ENCODE measurements around the gene PLAC8L1.

The PLAC8L1 gene

DNA sequence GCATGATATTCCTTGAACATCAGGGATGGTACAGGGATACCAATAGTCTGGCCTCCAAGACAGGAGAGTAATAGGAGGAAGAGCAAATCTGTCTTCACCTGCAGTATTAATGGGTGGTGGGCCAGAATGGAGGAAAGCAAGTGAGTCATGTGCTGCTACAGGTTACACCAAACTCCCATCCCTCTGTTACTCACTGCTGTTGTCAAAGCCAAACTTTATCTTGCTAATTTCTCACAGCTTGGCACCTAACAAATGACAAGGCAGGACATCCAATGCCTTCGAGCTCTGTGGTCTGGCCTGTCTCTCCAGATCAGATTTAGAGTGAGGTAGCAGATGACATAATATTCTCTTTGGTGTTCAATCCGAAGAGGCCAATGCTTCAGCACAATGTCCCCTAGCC is 26.8 kb downstream of the PLAC8L1 start:
- no peak for DNase-seq

DNA sequence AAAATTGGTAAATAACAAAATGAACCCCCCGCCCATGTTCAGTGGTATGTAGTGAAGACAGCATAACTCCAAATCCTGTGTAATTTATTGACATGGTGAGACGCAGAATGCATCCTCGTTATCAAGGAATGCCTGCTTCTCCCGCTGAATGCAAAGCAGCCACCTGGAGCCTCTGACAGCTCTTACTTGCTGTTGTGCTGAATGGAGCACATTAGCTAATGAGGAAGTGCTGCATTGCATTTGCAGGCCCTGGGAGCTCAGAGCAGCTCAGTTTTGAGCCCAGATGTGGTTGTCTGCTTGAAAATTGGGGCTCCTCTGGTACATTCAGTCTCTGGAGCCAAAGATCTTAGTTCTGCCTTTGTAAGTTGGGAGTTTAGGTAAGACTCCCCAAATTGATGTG is 28.9 kb downstream of the PLAC8L1 start:
- no peak for DNase-seq

DNA sequence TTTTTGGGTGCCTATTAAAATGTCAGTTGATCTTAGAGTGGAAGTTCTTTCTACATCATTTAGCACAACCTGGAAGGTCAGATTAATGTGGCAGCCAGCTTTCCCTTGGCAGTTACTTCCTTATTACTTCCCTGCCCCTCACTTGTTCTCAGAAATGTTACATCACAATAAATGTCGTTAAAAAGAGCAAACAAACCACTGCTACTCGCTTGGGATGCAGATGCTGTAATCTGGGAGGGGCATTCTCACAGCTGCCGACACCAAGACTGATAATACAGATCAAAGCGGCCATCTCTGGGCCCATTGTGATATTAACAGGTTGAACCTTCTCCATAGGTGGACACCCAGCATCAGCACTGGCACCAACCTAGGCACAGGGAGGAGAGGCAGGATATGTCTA is 29.3 kb downstream of the PLAC8L1 start:
- DNase-seq = no peak

DNA sequence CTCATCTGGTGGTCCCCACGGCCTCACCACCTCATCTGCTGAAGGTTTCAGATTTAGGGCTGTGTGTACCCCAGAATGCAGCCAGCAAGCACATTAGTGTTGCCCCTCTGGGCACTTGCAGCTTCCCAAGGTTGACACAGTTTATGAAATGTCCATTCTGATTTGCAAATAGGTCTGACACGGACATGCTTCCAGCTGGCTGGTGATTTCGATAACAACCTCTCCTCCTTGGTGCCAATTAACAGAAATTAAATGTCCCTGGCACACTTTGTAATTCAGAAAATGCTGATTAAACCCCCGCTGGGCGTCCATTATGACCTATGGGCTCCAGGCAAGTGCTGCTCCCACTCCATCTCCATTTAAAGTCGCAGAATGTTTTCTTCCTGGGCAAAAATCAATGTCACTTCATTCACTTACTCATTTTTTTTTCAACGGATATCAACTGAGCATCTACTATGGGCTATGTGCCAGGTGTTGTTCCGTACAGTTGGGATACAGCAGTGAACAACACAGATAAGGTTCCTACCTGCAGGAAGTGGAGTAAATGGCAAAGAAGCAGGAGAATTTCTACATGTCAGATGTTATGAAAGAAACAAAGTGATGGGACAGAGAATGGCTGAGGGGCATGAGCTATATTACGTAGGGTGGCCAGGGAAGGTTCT is 32.0 kb downstream of the PLAC8L1 start:
- no peak for DNase-seq

DNA sequence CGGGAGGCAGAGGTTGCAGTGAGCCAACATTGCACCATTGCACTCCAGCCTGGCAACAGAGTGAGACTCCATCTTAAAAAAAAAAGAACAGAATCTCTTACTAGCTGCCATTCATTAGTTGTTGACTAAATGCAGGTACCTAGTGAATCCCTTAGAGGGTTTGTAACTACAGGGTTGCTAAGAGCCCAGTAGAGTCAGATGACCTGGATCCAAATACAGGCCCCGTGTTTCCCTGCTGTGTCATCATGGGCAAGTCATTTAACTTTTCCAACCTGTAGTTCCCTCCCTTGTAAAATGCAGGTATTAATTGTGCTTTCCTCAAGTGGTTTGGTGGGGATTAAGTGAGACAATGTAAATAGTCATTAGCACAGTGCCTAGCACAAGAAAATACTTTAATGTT is 32.8 kb downstream of the PLAC8L1 start:
- no peak for DNase-seq

DNA sequence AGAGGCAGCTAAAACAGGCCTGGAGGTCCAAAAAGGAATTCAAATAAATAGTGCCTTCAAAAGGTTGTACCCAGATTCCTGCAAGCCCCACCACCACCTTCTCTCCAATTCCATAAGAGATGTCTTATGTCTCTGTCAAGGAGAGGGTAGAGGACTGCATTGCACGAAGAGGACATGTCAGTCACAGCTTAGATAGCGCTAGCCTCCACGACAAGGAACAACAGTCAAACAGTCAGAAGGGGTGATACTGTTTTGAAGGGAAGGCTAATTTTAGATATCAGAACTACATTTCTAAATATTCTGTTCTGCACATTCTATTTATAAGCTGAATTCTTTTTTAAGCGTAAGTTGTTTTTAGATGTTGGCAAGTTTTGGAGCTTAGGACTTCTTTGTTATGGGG is 34.2 kb downstream of the PLAC8L1 start:
- no peak for DNase-seq

DNA sequence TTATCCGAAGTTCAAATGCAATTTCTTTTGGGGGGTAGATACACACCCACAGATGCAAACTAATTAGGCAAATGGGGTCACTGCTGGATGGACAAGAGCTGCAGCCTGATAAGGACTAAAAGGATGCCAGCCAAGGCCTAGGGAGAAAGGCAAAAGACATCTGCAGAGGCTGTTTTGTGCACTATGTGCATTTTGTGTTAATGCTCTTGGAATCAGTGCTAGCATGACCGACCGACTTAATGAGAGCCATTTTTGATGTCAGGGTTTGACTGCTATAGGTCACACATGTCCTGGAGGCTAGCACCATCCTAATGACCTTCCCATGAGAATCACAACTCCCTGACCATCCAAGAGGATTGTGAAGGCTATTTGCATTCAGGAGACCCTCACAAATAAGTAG is 34.6 kb downstream of the PLAC8L1 start:
- DNase-seq = no peak

DNA sequence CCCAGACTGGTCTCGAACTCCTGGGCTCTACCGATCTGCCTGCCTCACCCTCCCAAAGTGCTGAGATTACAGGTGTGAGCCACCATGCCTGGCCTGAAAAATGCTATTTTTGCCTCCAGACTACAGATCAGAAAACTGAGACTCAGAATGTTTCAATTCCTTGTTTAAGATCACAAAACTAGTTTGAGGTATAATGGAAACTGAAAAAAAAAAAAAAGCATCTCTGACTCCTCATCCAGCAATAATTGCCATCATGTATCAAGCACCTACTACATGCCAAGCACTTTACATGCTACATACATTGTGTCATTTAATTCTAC is 35.6 kb downstream of the PLAC8L1 start:
- no peak for DNase-seq

DNA sequence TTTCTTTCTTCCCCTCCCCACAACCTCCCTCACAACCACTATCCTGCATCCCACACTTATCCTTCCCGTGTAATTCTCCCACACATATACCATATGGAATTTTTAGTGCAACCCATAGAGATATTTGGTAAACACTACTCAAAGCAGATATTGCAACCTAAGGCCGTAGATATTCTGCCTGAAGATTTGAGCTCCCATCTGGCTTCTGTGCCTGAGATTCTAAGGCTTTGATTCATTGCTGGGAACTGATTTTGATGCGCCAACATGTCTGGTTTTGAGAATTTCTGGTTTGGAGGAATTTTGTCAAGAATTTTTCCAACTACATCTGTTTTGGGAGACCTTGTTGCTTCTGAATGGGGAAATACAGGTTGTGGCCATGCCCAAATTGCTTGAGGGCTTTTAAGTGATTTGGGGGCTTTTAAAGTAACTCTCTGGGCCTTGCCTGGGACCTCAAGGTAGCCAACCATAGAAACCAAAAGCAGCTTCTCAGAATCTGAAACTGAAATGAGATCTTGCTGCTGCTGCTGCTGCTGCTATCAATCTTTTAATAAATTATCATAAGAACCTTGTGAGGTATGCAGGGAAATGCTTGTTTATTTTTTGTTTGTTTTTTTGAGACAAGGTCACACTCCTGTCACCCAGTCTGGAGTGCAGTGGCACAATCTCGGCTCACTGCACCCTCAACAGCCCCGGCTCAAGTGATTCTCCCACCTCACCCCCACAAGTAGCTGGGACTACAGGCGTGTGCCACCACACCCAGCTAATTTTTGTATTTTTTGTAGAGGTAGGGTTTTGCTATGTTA is 36.2 kb downstream of the PLAC8L1 start:
- no peak for DNase-seq

DNA sequence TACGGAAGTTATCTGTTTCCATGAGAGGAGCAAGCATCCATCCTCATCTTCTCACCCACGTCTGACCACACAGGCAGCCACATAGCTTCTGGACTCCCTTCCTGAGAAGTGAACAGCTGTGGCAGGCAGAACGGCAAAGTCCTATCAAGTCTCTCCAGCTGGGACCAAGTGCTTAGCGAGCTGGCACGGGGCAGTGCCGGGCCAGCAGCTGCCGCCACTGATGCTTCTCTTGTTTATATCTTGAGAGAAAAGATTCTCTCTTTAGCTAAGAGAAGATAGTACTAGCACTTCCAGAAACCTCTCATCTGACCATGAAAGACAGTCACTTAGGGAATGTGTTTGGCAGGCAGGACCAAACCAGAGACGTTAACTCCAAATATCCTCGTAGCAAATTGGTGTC is 37.2 kb downstream of the PLAC8L1 start:
- no peak for DNase-seq

DNA sequence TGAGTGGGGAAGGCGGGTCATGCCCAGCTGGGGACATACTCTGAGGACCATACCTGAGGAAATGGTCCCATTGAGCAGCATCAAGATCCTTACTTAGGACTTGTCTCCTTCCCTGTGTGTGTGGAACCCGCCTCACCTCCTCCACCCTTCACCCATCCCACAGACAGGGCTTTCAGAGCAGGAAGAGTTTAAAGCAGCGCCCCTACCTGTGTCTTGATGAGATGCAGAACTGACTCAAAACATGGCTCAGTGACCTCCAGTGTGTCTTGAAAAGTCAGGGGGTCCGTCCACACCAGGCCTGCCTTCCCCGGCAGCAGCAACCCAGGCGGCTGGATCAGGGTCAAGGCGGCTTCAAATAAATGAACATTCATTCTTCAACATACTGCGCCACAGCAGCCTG is 38.4 kb downstream of the PLAC8L1 start:
- no peak for DNase-seq

DNA sequence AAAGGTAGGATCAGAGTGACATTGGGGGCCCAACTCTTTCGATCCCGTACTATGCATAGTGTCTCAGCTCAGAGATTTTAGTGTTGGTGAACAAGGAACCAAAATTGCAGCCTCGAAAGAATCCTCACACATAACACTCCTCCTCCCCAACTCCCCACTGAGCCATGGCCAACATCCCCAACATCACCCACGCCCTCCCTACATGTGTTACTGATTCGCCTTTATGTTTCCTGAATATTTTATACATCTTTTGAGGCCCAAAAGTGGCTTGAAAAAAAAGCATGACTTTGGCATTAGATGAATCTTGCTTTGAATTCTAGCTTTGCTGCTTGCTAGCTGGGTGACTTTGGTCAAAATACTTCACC is 45.2 kb downstream of the PLAC8L1 start:
- DNase-seq = no peak

DNA sequence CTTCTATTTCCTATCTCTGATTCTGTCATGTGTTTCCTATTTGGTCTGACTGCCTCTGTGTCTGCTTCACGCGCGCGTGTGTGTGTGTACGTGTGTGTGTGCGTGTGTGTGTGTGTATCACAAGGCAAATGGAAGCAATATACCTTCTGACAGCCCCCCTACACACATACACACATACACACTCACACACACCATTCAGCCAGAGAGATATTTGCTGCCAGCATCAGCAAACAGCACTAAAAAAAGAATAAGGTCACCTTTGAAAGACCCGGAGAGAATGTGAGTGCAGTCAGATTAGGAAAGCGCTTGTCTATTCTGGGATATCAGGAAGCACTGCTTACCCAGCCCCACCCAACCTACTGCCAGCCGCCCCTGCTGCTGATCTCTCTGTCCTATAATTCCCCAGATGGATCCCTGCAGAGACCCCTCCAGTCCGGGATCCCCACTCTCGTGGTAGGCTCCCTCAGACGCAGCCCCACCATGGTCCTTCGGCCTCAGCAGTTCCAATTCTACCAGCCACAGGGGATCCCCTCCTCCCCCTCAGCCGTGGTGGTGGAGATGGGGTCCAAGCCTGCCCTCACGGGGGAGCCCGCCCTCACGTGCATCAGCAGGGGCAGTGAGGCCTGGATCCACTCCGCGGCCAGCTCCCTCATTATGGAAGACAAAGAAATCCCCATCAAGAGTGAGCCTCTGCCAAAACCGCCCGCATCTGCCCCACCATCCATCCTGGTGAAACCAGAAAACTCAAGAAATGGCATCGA is 45.7 kb downstream of the PLAC8L1 start:
- no peak for DNase-seq

DNA sequence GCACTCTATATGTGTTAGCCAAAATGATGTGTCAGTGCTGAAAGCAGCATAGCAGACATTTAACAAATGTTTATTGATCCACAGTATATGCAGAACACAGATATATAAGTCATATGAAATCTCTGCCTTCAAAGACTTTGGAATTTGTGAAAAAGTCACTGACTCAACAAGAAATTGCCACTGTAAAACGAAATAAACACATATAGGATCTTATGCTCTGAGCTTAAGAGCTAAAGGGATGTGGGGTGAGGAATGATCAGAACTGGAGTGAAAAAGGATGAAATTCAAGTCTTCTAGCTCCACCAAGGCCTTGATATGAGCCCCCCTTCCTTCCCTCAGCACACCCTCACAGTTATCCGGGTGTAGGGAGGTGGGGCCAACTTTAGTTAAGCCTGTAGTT is 49.9 kb downstream of the PLAC8L1 start:
- no peak for DNase-seq

DNA sequence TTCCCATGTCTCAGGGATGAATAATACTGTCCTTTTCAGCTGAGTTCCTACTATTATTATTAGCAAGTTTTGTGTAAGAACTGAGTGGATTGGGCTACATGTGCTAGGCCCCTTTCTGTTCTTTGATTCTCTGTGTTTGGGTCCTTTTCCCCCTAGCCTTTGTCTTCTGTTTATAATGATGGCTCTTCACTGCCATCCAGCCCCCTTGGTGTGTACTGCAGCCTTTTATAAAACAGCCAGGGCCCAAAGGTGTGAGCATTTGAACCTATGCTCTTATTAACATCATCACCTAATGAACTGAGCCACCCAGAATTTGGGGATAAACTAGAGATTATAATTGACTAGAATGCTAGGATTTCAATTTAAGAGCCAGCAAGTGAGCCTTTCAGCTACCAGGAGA is 52.6 kb downstream of the PLAC8L1 start:
- DNase-seq = no peak

DNA sequence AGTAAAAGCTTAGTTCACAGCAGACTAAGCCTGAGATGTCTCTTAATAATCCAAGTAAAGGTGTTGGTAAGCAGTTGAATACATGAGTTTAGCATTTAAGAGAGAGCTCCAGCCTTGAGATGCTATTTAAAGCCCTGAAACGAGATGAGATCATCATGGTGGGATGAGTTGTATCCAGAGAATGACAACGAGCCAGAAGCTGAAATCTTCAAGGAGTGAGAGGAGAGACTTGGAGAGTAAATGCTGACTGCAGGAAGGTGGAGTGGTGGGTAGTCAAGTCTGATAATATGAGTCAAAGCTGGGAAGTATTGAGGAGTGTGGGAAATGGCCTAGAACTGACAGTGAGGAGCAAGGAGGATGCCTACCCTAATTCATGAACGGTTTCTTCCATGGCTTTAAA is 53.7 kb downstream of the PLAC8L1 start:
- DNase-seq = no peak

DNA sequence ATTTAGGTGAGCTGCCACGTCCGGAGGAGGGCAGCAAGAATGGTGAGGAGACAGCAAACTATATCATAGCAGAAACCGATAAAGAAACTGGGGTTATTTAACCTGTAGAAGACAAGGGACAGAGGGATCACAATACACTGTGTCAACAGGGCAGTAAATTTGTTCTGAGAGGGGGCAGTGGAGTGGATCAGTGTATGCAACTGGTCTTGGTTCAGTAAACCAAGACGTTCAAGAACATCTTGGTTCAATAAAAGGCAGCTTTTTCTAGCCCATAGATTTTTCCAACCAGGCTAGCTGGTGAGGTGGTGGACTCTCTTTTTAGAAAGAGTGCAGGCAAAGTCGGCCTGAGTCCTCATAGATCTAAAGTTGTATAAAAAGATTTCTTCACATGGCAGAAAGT is 55.3 kb downstream of the PLAC8L1 start:
- no peak for DNase-seq

DNA sequence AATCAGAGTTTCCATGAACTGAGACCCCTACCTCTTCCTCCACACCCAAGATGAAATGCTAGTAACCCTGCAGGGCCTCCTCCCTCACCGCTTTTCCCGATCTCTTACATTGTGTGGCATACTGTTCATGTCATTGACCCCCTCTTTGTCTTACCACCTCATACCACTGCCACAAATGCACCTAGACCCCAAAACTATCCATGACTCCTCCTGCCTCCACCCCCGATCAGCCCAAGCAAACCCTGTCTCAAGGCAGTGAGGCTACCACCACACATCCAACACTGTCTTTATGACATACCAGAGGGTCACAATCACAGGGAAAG is 55.7 kb downstream of the PLAC8L1 start:
- no peak for DNase-seq

DNA sequence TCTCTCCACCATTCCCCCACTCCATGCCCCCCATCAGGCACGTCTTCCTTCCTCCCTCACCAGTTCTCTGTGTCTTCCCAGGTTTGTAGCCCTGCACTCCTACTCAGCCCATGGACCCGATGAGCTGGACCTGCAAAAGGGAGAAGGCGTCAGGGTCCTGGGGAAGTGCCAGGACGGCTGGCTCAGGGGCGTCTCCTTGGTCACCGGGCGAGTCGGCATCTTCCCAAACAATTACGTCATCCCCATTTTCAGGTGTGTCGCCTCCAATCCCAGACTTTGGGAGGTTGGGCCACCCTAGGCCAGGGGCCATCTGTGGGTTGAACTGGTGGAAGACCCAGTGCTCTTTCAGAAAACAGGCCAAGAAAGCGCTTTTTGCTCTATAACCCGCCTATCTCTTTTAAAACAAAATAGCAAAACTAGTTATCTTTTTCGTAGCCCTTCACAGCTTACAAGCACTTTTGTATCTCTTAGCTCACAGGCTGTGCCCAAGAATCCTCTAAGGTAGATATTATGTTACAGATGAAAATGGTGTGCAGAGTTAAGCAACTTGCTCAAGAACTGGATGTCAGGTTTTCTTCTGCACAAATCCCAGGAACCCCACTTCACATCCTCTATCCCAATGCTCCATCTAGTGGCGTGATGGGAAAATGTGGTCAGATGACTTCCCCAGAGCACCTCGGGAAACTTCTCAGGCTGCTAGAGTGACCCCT is 56.2 kb downstream of the PLAC8L1 start:
- peak; percentile 5 for DNase-seq

DNA sequence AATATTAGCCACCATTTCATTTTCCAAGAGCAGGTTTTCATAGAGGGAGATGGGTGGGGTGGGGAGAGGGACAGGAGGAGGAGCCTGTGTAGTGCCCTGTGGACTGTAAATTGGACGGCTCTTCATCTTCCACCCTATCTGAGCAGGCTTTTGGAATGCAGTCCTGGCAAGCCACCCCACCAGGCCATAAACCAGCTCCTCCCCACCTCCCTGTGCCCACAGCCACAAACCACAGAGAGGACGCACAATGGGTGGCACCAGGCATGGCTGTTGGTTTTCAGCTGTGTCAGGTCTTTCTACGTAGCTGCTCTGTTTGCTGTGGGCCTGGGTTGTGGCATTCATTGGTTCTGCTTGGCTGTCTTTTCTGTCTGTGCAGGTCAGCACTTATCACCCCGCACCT is 58.0 kb downstream of the PLAC8L1 start:
- no peak for DNase-seq

DNA sequence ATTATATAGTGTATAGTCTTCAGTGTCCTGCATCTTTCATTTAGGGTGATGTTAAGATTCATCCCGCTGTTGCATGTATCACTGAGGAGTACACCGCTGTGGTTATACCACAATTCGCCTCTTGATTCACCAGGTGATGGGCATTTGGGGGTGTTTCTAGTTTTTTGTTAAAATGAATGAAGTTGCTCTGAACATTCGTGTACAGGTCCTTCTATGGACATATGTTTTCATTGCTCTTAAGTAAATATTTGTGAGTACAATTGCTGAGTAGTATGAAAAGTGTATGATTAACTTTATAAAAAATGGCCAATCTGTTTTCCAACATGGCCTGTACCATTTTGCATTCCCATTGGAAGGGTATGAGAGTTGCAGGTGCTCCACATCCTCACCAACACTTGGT is 61.7 kb downstream of the PLAC8L1 start:
- DNase-seq = no peak

DNA sequence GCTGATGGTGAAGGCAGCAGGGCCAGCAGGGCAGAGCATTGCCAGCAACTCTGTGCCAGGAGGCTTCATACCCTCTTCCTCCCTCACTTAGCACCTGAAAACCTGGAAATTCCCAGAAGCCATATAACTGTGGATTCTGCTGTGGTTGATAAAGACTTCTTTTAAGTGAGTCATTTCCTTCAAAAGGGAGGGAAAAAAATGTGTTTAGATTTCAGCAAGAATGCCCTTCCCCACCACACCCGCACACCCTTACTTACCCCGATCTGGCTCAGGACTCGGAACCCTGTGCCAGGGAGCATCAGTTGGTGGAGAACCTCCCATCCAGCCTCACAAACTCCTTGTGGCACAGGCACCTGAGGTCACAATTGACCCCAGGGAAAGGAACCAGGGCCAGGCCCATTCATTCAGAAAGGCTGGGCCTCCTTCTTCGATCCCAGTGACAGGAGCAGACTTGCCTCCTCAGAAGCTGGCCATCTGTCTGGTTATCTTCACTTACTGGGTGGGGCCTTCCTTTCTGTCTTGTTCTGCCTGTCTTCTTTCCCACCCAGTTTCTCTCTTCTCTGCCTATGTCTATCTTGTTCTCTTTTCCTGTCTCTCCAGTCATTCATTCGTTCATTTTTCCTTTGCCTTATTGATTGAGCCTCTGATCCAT is 62.6 kb downstream of the PLAC8L1 start:
- no peak for DNase-seq

DNA sequence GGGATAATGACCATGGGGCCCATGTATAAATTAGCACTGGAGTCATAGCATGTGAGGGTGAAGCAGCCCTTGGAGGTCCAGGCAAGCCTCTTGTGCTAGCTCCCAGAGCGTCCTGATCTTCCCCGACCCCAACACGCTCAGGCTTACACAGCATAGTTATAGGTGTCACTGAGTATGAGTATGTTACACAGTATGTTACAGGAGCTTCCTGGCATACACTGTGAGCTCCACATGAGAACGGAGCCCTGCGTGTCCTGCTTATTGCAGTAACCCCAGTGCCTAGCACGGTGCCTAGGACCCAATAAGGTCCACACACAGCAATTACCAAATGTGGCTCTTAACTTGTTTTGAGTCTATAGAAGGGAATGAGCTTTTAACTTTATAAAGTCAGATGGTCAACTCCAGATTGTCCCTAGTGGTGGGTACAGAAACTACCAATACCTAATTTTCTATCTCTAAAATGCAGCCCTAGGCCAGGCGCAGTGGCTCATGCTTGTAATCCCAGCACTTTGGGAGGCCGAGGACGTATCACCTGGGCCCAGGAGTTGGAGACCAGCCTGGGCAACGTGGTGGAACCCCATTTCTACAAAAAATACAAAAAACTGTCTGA is 64.1 kb downstream of the PLAC8L1 start:
- DNase-seq = no peak

Measured in CD4-positive, alpha-beta T cell treated with Interleukin-10 for 1 hour (primary cell).